HEK293T (cell line): ENCODE measurements around the gene TEX2.

Experiments used
- CTCF ChIA-PET: fragments of 350-600 bp; formaldehyde crosslinking; extraction: SDS; loops from one replicate; lab custom pipeline; 2021; ENCODE audit warnings: antibody characterized with exemption, inconsistent platforms; lab: Yijun Ruan, JAX
- POLR2A ChIA-PET: fragments of 350-600 bp; formaldehyde crosslinking; extraction: SDS; loops from one replicate; lab custom pipeline; 2020; ENCODE audit warnings: antibody characterized with exemption, inconsistent platforms; lab: Yijun Ruan, JAX
- DNase-seq: peaks from one replicate; pipeline ENCODE4 v3.0.0; 2012; ENCODE audit warnings: mixed read lengths; ENCODE audit errors: extremely low spot score
- ARNT ChIP-seq: fragments of 450-650 bp; IDR thresholded peaks from 2 replicates; pipeline ENCODE4 v1.6.1; 2017; ENCODE audit warnings: mild to moderate bottlenecking
- BHLHE40 ChIP-seq: fragments of 450-650 bp; IDR thresholded peaks from 2 replicates; pipeline ENCODE4 v1.6.1; 2016; ENCODE audit warnings: mild to moderate bottlenecking, moderate library complexity, borderline replicate concordance
- CTBP1 ChIP-seq: fragments of 450-650 bp; IDR thresholded peaks from 2 replicates; pipeline ENCODE4 v1.6.1; 2016; ENCODE audit warnings: borderline replicate concordance
- ELF4 ChIP-seq: fragments of 450-650 bp; IDR thresholded peaks from 2 replicates; pipeline ENCODE4 v1.6.1; 2017; ENCODE audit warnings: antibody characterized with exemption
- FOXA1 ChIP-seq: fragments of 450-650 bp; IDR thresholded peaks from 2 replicates; pipeline ENCODE4 v1.6.1; 2016; ENCODE audit warnings: mild to moderate bottlenecking
- FOXK2 ChIP-seq: fragments of 450-650 bp; IDR thresholded peaks from 2 replicates; pipeline ENCODE4 v1.6.1; 2016; ENCODE audit warnings: mild to moderate bottlenecking
- FOXM1 ChIP-seq: fragments of 450-650 bp; IDR thresholded peaks from 2 replicates; pipeline ENCODE4 v1.6.1; 2017; ENCODE audit warnings: mild to moderate bottlenecking, borderline replicate concordance
- HDGF ChIP-seq: fragments of 450-650 bp; IDR thresholded peaks from 2 replicates; pipeline ENCODE4 v1.6.1; 2017; ENCODE audit warnings: antibody characterized with exemption, borderline replicate concordance
- L3MBTL2 ChIP-seq: fragments of 450-650 bp; conservative IDR thresholded peaks from 2 replicates; pipeline ENCODE4 v1.6.1; 2016; ENCODE audit warnings: mild to moderate bottlenecking
- LEF1 ChIP-seq: fragments of 450-650 bp; IDR thresholded peaks from 2 replicates; pipeline ENCODE4 v1.6.1; 2017; ENCODE audit warnings: mild to moderate bottlenecking, borderline replicate concordance
- NFRKB ChIP-seq: fragments of 450-650 bp; IDR thresholded peaks from 2 replicates; pipeline ENCODE4 v1.6.1; 2016; ENCODE audit warnings: mild to moderate bottlenecking, moderate library complexity
- PKNOX1 ChIP-seq: fragments of 450-650 bp; IDR thresholded peaks from 2 replicates; pipeline ENCODE4 v1.6.1; 2016
- SP1 ChIP-seq: fragments of 450-650 bp; IDR thresholded peaks from 2 replicates; pipeline ENCODE4 v1.6.1; 2017
- SUZ12 ChIP-seq: fragments of 450-650 bp; IDR thresholded peaks from 2 replicates; pipeline ENCODE4 v1.6.1; 2016; ENCODE audit warnings: mild to moderate bottlenecking
- TARDBP ChIP-seq: fragments of 450-650 bp; IDR thresholded peaks from 2 replicates; pipeline ENCODE4 v1.6.1; 2016
- ZNF384 ChIP-seq: fragments of 450-650 bp; IDR thresholded peaks from 2 replicates; pipeline ENCODE4 v1.6.1; 2016

The TEX2 gene

GRCh38 chr17:64261417-64262145 lies 1.5 kb downstream of the TEX2 start:
- TF ChIP-seq L3MBTL2 (no peak), NFRKB (no peak), ELF4 (no peak), HDGF (no peak), SUZ12 (no peak), ARNT (no peak), TARDBP (no peak), SP1 (no peak), BHLHE40 (no peak), ZNF384 (no peak)
- POLR2A ChIA-PET, result interaction anchor here (1.0 to 3.4 kb wide), 4 partner anchors 18 to 116 kb away, joined by 5 to 34 read pairs (median 5); no protein-coding TSS in a partner anchor
- no peak for DNase-seq
- CTCF ChIA-PET, result no interaction called here

- POLR2A ChIA-PET, result no interaction called here
- CTCF ChIA-PET, result no interaction called here
- no peak for TF ChIP-seq ARNT
- TF ChIP-seq L3MBTL2, result no peak
- TF ChIP-seq ELF4, result no peak
- TF ChIP-seq FOXA1, result no peak
- TF ChIP-seq CTBP1, result no peak
- TF ChIP-seq TARDBP, result no peak
- TF ChIP-seq LEF1, result no peak
- DNase-seq, result no peak
These were observed 2.2 kb downstream of the TEX2 start for GRCh38 chr17:64260886-64261285.

GRCh38 chr17:64259922-64260321 lies 3.1 kb downstream of the TEX2 start:
- DNase-seq, result no peak
- POLR2A ChIA-PET, result interaction anchor here (1.8 kb wide), 1 partner anchor 114 kb away, joined by 12 read pairs; no protein-coding TSS in a partner anchor
- CTCF ChIA-PET, result interaction anchor here (0.9 kb wide), 1 partner anchor 23 kb away, joined by 5 read pairs; no protein-coding TSS in a partner anchor
- TF ChIP-seq FOXM1, result no peak
- no peak for TF ChIP-seq SUZ12
- no peak for TF ChIP-seq FOXA1
- no peak for TF ChIP-seq ARNT
- TF ChIP-seq PKNOX1, result no peak
- TF ChIP-seq TARDBP, result no peak
- TF ChIP-seq CTBP1, result no peak

GRCh38 chr17:64259426-64259825 lies 3.6 kb downstream of the TEX2 start:
- ChIA-PET POLR2A (interaction anchor here (1.8 kb wide), 1 partner anchor 114 kb away, joined by 12 read pairs; no protein-coding TSS in a partner anchor), CTCF (interaction anchor here (0.9 kb wide), 1 partner anchor 23 kb away, joined by 5 read pairs; no protein-coding TSS in a partner anchor)
- TF ChIP-seq CTBP1 (no peak), ZNF384 (no peak), NFRKB (no peak), FOXM1 (no peak), PKNOX1 (no peak), HDGF (no peak), LEF1 (no peak), BHLHE40 (no peak), ARNT (no peak), FOXA1 (no peak), SUZ12 (no peak), ELF4 (no peak), FOXK2 (no peak), TARDBP (no peak), L3MBTL2 (no peak), SP1 (no peak)
- DNase-seq, result no peak

- ChIA-PET CTCF (no interaction called here), POLR2A (interaction anchor here (1.7 kb wide), 1 partner anchor 111 kb away, joined by 9 read pairs; no protein-coding TSS in a partner anchor)
- DNase-seq, result no peak
- TF ChIP-seq SUZ12, result no peak
- no peak for TF ChIP-seq L3MBTL2
- TF ChIP-seq FOXK2, result no peak
- TF ChIP-seq NFRKB, result no peak
- TF ChIP-seq LEF1, result no peak
- TF ChIP-seq CTBP1, result no peak
- TF ChIP-seq ARNT, result no peak
- no peak for TF ChIP-seq SP1
- TF ChIP-seq BHLHE40, result no peak
- TF ChIP-seq ZNF384, result no peak
These were observed 5.9 kb downstream of the TEX2 start for GRCh38 chr17:64256913-64257807.

- POLR2A ChIA-PET, result interaction anchor here (1.7 kb wide), 1 partner anchor 110 kb away, joined by 9 read pairs; no protein-coding TSS in a partner anchor
- TF ChIP-seq TARDBP, result no peak
- TF ChIP-seq SP1, result no peak
- TF ChIP-seq ELF4, result no peak
- no peak for TF ChIP-seq HDGF
- TF ChIP-seq ARNT, result no peak
- DNase-seq, result no peak
- CTCF ChIA-PET, result interaction anchor here (0.5 kb wide), 1 partner anchor 26 kb away, joined by 4 read pairs; no protein-coding TSS in a partner anchor
These were observed 7.3 kb downstream of the TEX2 start for GRCh38 chr17:64255764-64256163.
